Uterus (tissue), 4 donors: ENCODE measurements around the gene SLC35G6. TPM values are rescaled to one million over a fixed set of nuclear protein-coding genes. Genes with fewer than 3 reads are reported as not detected.

ENCODE experiments used
- DNase-seq, 2 donors: peaks; one replicate each; pipeline ENCODE4 v3.0.0-alpha.2; 2019 to 2020
- H3K27ac ChIP-seq, 2 donors: fragments of 200-600 bp; sonication (generic); 1 replicate in 1 of 2; 2 replicates in 1 of 2; pipeline ENCODE4 v1.5.1; 2016 to 2018
- H3K27me3 ChIP-seq, 2 donors: fragments of 200-600 bp; sonication (generic); one replicate each; pipeline ENCODE4 v1.5.1; 2018 to 2019; ENCODE audit warnings: control low read depth in 1 of 2
- H3K36me3 ChIP-seq, 2 donors: fragments of 200-600 bp; sonication (generic); one replicate each; pipeline ENCODE4 v1.5.1; 2019; ENCODE audit warnings: control low read depth in 1 of 2
- H3K4me1 ChIP-seq, 2 donors: fragments of 200-600 bp; sonication (generic); one replicate each; pipeline ENCODE4 v1.5.1; 2018 to 2019; ENCODE audit warnings: control low read depth in 1 of 2
- H3K4me3 ChIP-seq, 2 donors: fragments of 200-600 bp; sonication (generic); 1 replicate in 1 of 2; 2 replicates in 1 of 2; pipeline ENCODE4 v1.5.1; 2018 to 2019; ENCODE audit warnings: mild to moderate bottlenecking in 1 of 2
- H3K9me3 ChIP-seq, 2 donors: fragments of 200-600 bp; sonication (generic); one replicate each; pipeline ENCODE4 v1.5.1; 2019; ENCODE audit warnings: control low read depth in 1 of 2
- POLR2A ChIP-seq, 2 donors: fragments of 450-650 bp; IDR thresholded peaks; one replicate each; pipeline ENCODE4 v1.6.1; 2016; ENCODE audit warnings: antibody characterized with exemption in 2 of 2, mild to moderate bottlenecking in 1 of 2, moderate library complexity in 1 of 2
- intact Hi-C: fragments of 100-400 bp; cut with DNase I; formaldehyde crosslinking; loops from one replicate; pipeline ENCODE4 v1.15.1; 2023; ENCODE audit warnings: low total_unique reads
- total RNA-seq, 4 donors: library from RNA; depleted of rRNA in 3 of 4; stranded (reverse); fragments of >200 nt in 3 of 4; gene quantifications; one replicate each; pipeline versions ENCODE4 v1.1.0 to v1.2.4, GENCODE V29; 2014 to 2023
- TF ChIP-seq, protein P1 (sequence below), 4 experiments: fragments of 200-600 bp in 2 of 4; fragments of 450-650 bp in 2 of 4; sonication (generic) in 2 of 4; IDR thresholded peaks; one replicate each; pipeline ENCODE4 v1.5.1; 2016 to 2019; ENCODE audit warnings: antibody characterized with exemption in 4 of 4, mild to moderate bottlenecking in 2 of 4, moderate library complexity in 1 of 4
- donor health status: DM: yes; HTN: yes; CAD: no.

Gene SLC35G6
- total RNA-seq, 4 donors from 2014 or later: not detected

DNA sequence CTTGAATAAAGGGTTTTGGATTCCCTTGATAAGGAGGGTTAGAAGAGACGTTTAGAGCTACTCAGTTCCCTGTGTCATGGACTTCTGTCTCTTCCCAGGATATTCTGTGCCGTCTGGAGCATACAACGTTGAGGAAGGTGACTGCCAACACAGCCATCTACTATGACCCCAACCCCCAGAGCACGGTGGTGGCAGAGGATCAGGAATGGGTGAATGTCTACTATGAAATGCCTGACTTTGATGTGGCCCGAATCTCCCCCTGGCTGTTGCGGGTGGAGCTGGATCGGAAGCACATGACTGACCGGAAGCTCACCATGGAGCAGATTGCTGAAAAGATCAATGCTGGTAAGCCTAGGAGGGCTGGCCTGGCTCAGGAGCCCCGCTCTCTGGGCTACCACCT is 27.6 kb downstream of the SLC35G6 start:
- TF ChIP-seq, protein P1, sequence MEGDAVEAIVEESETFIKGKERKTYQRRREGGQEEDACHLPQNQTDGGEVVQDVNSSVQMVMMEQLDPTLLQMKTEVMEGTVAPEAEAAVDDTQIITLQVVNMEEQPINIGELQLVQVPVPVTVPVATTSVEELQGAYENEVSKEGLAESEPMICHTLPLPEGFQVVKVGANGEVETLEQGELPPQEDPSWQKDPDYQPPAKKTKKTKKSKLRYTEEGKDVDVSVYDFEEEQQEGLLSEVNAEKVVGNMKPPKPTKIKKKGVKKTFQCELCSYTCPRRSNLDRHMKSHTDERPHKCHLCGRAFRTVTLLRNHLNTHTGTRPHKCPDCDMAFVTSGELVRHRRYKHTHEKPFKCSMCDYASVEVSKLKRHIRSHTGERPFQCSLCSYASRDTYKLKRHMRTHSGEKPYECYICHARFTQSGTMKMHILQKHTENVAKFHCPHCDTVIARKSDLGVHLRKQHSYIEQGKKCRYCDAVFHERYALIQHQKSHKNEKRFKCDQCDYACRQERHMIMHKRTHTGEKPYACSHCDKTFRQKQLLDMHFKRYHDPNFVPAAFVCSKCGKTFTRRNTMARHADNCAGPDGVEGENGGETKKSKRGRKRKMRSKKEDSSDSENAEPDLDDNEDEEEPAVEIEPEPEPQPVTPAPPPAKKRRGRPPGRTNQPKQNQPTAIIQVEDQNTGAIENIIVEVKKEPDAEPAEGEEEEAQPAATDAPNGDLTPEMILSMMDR (IDR thresholded peaks at IDR 0.05): no peak
- TF ChIP-seq POLR2A (IDR thresholded peaks at IDR 0.05): no peak
- no peak overlapping the region for H3K27ac ChIP-seq
- no peak overlapping the region for H3K4me3 ChIP-seq
- H3K36me3 ChIP-seq: no peaks in the 10 kb centered on the region
- intact Hi-C loops: no loop called here
- no peaks in the 10 kb centered on the region for H3K27me3 ChIP-seq
- DNase-seq: no peak
- H3K9me3 ChIP-seq: no peaks in the 10 kb centered on the region
- no peaks in the 10 kb centered on the region for H3K4me1 ChIP-seq

DNA sequence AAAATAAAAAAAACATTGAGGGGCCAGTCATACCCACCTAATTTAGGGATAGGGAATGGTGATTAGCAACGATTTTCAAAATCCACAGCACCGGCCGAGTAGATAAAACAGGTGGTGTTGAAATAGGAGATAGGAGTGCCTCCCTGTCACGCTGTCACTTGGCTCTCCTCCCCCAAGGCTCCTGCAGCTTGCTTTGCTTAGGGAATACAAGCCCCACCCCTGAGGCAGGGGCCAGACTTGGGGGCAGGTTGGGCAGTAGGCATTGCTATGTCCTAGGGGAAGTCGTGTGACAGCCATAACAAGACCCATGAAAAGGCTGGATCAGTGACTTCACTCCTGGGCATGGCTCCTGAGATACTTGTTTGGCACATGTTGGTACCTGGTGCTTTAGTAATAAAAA is 28.7 kb downstream of the SLC35G6 start:
- Histone ChIP-seq H3K27me3 (no peaks in the 10 kb centered on the region), H3K27ac (no peak overlapping the region), H3K4me1 (peaks cover 0 to 3% of the 10 kb centered on the region in 2 donors), H3K9me3 (no peaks in the 10 kb centered on the region), H3K4me3 (no peak overlapping the region), H3K36me3 (no peaks in the 10 kb centered on the region)
- intact Hi-C loops: no loop called here
- no peak for DNase-seq
- TF ChIP-seq, protein P1 (IDR thresholded peaks at IDR 0.05): no peak
- TF ChIP-seq POLR2A (IDR thresholded peaks at IDR 0.05): no peak

DNA sequence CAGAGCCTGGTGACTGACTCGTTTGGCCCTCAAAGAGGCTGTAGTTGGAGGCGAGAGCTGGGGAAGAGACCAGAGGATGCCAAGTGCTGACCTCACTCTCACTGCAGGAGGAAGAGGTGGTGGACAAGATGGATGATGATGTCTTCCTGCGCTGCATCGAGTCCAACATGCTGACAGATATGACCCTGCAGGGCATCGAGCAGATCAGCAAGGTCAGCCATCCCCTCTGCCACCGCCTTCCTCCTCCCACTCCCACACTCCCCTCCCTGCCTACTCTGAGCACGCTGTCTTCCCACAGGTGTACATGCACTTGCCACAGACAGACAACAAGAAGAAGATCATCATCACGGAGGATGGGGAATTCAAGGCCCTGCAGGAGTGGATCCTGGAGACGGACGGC is 29.9 kb downstream of the SLC35G6 start:
- Histone ChIP-seq H3K4me3 (no peak overlapping the region), H3K4me1 (peaks cover 0 to 5% of the 10 kb centered on the region in 2 donors), H3K27ac (no peak overlapping the region), H3K36me3 (no peaks in the 10 kb centered on the region), H3K9me3 (no peaks in the 10 kb centered on the region), H3K27me3 (no peaks in the 10 kb centered on the region)
- intact Hi-C loops: no loop called here
- TF ChIP-seq, protein P1 (IDR thresholded peaks at IDR 0.05): no peak
- TF ChIP-seq POLR2A (IDR thresholded peaks at IDR 0.05): no peak
- no peak for DNase-seq

DNA sequence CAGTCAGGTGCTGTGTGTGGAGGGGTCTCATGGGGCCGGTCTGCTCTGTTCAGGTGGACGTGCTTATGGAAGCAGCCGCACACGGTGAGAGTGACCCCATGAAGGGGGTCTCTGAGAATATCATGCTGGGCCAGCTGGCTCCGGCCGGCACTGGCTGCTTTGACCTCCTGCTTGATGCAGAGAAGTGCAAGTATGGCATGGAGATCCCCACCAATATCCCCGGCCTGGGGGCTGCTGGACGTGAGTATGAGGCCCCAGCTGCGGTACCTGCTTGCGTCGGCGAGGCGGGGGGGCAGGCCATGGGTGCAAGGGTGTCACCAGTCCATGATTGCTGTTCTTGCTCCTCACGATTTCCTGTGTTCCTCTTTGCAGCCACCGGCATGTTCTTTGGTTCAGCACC is 30.9 kb downstream of the SLC35G6 start:
- Histone ChIP-seq H3K36me3 (no peaks in the 10 kb centered on the region), H3K4me1 (peaks cover 0 to 5% of the 10 kb centered on the region in 2 donors), H3K9me3 (no peaks in the 10 kb centered on the region), H3K27ac (no peak overlapping the region), H3K27me3 (no peaks in the 10 kb centered on the region), H3K4me3 (no peak overlapping the region)
- DNase-seq: no peak
- TF ChIP-seq, protein P1 (IDR thresholded peaks at IDR 0.05): no peak
- TF ChIP-seq POLR2A (IDR thresholded peaks at IDR 0.05): no peak
- intact Hi-C loops: loop anchor here (2.0 kb wide), 1 partner anchor 49 kb away; the partner anchor contains the start of gene SENP3

DNA sequence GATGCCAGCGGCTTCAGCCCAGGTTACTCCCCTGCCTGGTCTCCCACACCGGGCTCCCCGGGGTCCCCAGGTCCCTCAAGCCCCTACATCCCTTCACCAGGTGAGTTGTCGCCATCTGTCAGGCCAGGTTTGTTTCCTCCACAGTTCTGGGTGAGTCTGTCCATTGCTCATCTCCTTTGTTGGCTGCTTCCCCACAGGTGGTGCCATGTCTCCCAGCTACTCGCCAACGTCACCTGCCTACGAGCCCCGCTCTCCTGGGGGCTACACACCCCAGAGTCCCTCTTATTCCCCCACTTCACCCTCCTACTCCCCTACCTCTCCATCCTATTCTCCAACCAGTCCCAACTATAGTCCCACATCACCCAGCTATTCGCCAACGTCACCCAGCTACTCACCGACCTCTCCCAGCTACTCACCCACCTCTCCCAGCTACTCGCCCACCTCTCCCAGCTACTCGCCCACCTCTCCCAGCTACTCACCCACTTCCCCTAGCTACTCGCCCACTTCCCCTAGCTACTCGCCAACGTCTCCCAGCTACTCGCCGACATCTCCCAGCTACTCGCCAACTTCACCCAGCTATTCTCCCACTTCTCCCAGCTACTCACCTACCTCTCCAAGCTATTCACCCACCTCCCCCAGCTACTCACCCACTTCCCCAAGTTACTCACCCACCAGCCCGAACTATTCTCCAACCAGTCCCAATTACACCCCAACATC is 31.7 kb downstream of the SLC35G6 start:
- Histone ChIP-seq H3K4me1 (peaks cover 0 to 5% of the 10 kb centered on the region in 2 donors), H3K27ac (no peak overlapping the region), H3K9me3 (no peaks in the 10 kb centered on the region), H3K27me3 (no peaks in the 10 kb centered on the region), H3K36me3 (no peaks in the 10 kb centered on the region), H3K4me3 (no peak overlapping the region)
- no peak for DNase-seq
- intact Hi-C loops: loop anchor here (2.0 kb wide), 1 partner anchor 48 kb away; the partner anchor contains the start of gene SENP3
- TF ChIP-seq POLR2A (IDR thresholded peaks at IDR 0.05): no peak
- TF ChIP-seq, protein P1 (IDR thresholded peaks at IDR 0.05): no peak
